LHCN-M2 (cell line): ENCODE data around the gene SLX1A. TPM values are rescaled to one million over a fixed set of nuclear protein-coding genes. Genes with fewer than 3 reads are reported as not detected.
"Not testable (repeated sequence)": the region's sequence is repeated elsewhere in the genome, so short reads cannot be mapped to it uniquely, and the experiment has no call there.

Experiments
- DNase-seq: peaks from one replicate; pipeline ENCODE4 v3.0.0-alpha.2; 2012; ENCODE audit warnings: low read depth
- polyA plus RNA-seq: library from polyadenylated mRNA; unstranded; fragments of >200 nt; gene quantifications from one replicate; pipeline ENCODE4 v1.2.1, GENCODE V29; 2012; ENCODE audit warnings: missing spikeins
- total RNA-seq: library from RNA; depleted of rRNA; stranded (reverse); fragments of >200 nt; gene quantifications from 2 replicates; pipeline ENCODE4 v1.2.3, GENCODE V29; 2014; rRNA removed

Gene SLX1A
- 40.2 and 49.2 TPM in 2 replicates for total RNA-seq
- polyA plus RNA-seq = 41.4 TPM

- DNase-seq = not testable (repeated sequence)
These were observed at the start of gene SLX1A, which contains the start of gene BOLA2B for GRCh38 chr16:30193615-30194014. Gene SLX1A (plus strand): TSS chr16:30193875. CDS start chr16:30194085, 210 bp downstream. Gene BOLA2B (minus strand): TSS chr16:30193666. CDS start chr16:30193595, 71 bp downstream.

- DNase-seq = no peak
These were observed 49.7 kb upstream of the SLX1A start for GRCh38 chr16:30144017-30144416.

- DNase-seq = no peak
These were observed 48.8 kb upstream of the SLX1A start for GRCh38 chr16:30144917-30145316.

GRCh38 chr16:30145657-30146056 is 48.0 kb upstream of the SLX1A start:
- no peak for DNase-seq

DNA sequence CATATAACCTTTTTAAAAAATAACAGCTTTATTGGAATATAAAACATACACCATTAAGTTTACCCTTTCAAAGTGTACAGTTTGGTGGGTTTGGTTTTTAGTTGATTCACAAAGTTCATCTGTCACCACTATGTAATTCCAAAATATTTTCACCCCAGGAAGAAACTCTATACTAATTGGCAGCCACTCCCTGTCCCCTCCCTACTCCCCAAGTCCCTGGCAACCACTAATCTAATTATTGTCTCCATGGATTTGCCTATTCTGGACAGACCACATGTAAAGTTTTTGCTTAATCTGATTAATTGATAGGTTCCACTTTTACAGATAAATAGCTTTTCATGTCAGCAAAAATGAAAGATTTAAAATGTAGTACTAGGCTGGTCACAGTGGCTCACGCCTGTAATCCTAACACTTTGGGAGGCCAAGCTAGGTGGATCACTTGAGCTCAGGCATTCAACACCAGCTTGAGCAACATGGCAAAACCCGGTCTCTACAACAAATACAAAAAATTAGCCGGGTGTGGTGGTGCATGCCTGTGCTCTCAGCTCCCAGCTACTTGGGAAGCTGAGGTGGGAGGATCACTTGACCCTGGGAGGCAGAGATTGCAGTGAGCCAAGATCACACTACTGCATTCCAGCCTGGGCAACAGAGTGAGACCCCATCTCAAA is 45.7 kb upstream of the SLX1A start:
- no peak for DNase-seq

DNA sequence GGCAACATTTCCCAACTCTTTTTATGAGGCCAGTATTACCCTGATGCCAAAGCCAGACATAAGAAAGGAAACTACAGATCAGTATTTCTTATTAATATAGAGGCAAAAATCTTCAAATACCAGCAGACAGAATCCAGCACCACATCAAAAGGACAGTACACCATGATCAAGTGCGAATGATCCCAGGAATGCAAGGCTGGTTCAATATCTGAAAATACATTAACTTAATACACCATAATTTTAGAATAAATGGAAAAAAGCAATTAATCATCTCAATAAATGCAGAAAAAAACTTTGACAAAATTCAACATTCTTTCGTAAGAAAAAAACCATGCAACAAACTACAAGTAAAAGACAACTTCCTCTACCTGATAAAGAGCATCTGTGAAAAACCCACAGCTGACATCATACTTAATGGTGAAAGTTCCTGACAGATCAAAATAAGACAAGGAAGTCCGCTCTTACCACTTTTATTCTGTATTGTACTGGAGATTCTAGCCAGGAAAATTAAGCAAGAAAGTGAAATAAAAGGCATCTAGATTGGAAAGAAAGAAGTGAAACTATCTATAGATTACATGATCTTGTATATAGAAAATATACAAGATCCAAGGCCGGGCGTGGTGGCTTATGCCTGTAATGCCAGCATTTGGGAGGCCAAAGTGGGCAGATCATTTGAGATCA is 44.3 kb upstream of the SLX1A start:
- DNase-seq = no peak

DNA sequence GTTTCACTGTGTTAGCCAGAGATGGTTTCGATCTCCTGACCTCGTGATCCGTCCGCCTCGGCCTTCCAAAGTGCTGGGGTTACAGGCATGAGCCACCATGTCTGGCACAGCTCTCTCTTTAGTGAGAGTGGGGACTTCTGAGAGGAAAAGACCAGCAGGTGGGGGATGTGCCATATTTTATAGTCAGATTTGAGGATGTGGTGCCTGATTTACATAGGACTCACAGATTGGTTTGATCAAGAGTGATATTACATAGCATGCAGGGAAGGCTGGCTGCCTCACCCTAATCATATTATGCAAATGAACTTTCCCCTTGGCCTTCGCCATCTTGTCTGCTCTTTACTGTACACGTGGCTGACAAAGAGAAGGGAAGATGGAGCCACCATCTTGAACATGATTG is 42.6 kb upstream of the SLX1A start:
- no peak for DNase-seq

DNA sequence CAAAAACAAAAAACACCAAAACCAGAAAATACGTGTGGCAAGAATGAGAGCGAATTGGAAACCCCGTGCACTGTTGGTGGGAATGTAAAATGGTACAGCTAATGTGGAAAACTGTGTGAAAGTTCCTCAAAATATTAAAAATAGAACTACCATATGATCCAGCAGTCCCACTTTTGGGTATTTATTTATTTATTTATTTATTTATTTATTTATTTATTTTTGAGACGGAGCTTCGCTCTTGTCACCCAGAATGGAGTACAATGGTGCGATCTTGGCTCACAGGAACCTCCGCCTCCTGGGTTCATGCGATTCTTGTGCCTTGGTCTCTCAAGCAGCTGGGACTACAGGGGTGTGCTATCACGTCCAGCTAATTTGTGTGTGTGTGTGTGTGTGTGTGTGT is 41.2 kb upstream of the SLX1A start:
- DNase-seq = no peak

GRCh38 chr16:30155188-30155587 is 38.5 kb upstream of the SLX1A start:
- DNase-seq = no peak

- DNase-seq = no peak
These were observed 36.5 kb upstream of the SLX1A start for GRCh38 chr16:30157214-30157613.

DNA sequence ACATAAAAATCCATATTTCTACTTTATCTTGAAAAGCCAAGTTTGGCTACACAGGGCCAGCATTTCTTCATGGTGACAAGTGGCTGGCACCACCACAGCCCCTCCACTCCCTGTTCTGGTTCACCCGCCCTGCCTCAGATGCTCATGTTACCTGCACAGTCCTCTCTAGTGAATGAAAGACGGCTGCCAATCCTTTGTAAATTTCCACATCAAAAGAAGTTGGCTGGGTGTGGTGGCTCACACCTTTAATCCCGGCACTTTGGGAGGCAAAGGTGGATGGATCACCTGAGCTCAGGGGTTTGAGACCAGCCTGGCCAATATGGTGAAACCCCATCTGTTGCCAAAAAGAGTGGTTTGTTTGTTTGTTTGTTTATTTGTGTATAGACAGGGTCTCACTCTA is 30.1 kb upstream of the SLX1A start:
- DNase-seq = no peak

GRCh38 chr16:30166202-30166902 is 27.3 kb upstream of the SLX1A start:
- DNase-seq = no peak

- not testable (repeated sequence) for DNase-seq
These were observed 24.9 kb upstream of the SLX1A start for GRCh38 chr16:30168746-30169145.

- not testable (repeated sequence) for DNase-seq
These were observed 24.3 kb upstream of the SLX1A start for GRCh38 chr16:30169416-30169815.

DNA sequence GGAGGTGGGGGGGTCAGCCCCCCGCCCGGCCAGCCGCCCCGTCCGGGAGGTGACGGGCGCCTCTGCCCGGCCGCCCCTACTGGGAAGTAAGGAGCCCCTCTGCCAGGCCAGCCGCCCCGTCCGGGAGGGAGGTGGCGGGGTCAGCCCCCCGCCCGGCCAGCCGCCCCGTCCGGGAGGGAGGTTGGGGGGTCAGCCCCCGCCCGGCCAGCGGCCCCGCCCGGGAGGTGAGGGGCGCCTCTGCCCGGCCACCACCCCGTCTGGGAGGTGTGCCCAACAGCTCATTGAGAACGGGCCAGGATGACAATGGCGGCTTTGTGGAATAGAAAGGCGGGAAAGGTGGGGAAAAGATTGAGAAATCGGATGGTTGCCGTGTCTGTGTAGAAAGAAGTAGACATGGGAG is 23.5 kb upstream of the SLX1A start:
- DNase-seq = not testable (repeated sequence)

DNA sequence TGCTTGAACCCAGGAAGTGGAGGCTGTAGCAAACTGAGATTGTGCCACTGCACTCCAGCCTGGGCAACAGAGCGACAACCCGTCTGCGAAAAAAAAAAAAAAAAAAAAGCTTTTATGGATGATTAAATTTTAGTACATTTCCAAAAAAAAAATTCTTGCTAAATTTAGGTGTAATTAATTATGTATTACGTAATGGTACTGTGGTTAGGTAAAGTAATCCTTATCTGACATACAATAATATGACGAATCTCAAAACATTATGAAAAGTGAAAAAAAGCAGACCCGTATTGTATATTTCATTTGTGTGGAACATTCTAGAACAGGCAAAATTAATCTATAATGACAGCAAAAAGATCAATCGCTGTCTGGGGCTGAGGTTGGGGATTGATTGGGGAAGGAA is 20.6 kb upstream of the SLX1A start:
- no peak for DNase-seq

DNA sequence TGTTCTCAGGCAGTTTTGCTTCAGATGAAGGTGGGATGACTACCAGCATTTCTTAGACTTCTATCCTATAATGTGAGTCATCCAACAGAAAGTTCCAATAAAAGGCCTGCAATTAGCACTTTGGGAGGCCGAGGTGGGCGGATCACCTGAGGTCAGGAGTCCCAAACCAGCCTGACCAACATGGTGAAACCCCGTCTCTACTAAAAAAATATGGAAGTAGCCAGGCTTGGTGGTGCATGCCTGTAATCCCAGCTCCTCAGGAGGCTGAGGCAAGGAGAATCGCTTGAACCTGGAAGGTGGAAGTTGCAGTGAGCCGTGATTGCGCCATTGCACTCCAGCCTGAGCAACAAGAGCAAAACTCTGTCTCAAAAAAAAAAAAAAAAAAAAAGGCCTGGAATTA is 16.8 kb upstream of the SLX1A start:
- not testable (repeated sequence) for DNase-seq

DNA sequence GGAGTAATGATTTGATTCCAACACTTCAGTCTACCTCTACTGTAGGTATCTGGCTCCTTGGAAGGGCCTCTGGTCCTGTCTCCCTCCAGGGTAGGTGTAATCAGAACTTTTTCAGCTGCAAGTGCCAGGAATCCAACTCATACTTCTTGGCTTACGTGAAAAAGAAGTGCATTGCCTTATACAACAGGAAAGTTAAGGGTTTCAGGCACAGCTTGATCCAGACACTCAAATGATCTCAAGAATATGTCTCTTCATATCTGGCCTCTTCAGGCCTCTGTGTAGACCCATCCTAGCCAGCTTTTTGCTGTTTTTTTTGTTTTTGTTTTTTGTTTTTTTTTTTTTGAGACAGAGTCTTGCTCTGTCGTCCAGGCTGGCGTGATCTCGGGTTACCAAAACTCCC is 14.5 kb upstream of the SLX1A start:
- no peak for DNase-seq

DNA sequence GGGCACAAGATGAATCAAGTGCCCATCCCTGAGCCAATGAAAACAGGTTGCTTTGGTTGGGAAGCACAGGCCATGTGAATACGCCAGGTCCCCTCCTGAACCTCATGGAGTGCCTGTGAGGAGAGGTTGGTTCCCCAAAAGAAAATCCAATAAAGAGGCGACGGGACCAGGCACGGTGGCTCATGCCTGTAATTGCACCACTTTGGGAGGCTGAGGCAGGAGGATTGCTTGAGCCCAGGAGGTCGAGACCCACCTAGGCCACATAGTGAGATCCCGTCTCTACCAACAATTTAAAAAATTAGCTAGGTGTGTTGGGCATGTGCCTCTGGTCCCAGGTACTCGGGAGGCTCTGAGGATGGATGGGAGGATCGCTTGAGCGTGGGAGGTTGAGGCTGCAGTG is 13.7 kb upstream of the SLX1A start:
- no peak for DNase-seq

GRCh38 chr16:30180741-30181140 is 12.9 kb upstream of the SLX1A start:
- no peak for DNase-seq

DNA sequence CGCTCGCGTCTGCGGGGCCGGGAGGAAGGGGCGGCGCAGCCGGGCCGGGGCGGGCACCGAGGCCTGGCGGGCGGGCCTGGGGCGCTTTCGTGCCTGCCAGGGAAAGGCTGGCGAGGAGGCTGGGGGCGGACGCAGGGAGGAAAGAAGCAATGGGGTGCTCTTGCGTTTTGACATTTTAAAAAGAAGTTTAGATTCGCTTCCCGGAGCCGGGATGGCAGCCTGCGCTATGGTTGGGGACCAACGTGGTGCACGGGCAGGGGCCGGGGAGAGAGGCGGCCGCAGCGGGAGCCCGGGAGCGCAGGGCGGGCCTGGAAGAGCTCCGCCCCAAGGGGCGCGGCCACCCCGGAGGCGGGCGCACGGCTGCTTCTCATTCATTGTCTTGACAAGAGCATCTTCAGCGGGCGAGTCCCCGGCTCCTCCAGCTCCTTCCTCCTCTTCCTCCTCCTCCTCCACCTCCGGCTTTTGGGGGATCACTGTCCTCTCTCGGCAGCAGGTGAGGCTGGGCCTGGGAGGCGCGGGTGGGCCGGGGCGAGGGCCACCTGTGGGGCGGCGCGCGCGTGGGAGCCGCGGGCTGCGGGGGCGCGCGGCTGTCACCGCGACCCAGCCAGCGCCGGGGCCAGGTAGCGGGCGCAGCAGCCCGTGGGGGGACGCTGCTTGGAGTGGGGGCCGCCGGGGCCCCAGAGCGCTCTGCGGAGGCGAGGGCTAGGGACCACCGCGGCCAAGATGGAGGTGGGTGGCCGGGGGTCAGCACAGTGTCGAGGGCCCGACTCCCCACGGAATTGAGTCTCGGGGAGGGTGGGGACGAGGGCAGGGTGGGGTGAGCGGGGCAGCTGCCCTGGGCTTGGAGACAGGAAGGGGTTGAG is 10.2 kb upstream of the SLX1A start, which contains the start of gene CORO1A:
CORO1A (plus strand) TSS at position 370 of the 863 bp plus-strand sequence. CDS start 1,608 bp downstream, outside the sequence.
- peak; percentile 59 for DNase-seq
